ENCODE results near the gene LAMB4.

DNA sequence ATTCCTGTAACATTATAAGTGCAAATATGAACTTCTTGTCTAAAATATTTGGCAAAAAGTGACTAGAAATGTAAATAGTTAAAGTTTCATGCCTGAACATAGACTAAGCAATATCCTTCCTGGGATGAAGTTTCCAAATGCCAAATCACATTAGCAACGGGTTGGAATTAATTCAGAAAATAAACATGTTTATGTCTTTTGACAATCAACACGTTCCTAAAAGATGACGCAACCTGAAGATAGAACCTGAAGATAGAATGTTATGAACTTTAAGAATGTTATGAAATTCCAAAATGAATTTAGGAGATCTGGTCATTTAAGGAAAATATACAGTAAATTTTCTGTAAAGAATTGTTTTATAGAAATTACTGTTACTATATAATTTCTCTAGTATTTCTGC is 9.2 kb downstream of the LAMB4 start:
- TF ChIP-seq EZH2 (IDR thresholded peaks at IDR 0.05; ENCODE audit: borderline replicate concordance, low read length) (no peak), CTCF (IDR thresholded peaks at IDR 0.05; ENCODE audit: low read length) (no peak)

Data from OCI-LY1 (cell line).